RWPE2 (cell line): Measurements from ENCODE around the gene PDHA2.

Experiments used
- ATAC-seq: fragments of 200-7000 bp; cut with Tn5 transposase; 3 replicates; pipeline ENCODE4 v1.9.1; 2021; ENCODE audit warnings: low read depth
- DNase-seq: peaks from one replicate; pipeline ENCODE4 v3.0.0-alpha.2; 2020; ENCODE audit warnings: low spot score
- H3K27ac ChIP-seq: fragments of 450-650 bp; 2 replicates; pipeline ENCODE4 v1.5.1; 2017; ENCODE audit warnings: mild to moderate bottlenecking; ENCODE audit not compliant: poor library complexity, severe bottlenecking
- H3K27me3 ChIP-seq: fragments of 250-450 bp; sonication (Bioruptor Pico); 2 replicates; pipeline ENCODE4 v1.5.1; 2021; ENCODE audit warnings: mild to moderate bottlenecking, moderate library complexity; ENCODE audit not compliant: insufficient read depth, poor library complexity, severe bottlenecking
- H3K36me3 ChIP-seq: fragments of 250-450 bp; sonication (Bioruptor Pico); 2 replicates; pipeline ENCODE4 v1.5.1; 2020; ENCODE audit warnings: low read depth, mild to moderate bottlenecking, moderate library complexity
- H3K4me1 ChIP-seq: fragments of 250-450 bp; sonication (Bioruptor Pico); 2 replicates; pipeline ENCODE4 v1.5.1; 2021; ENCODE audit warnings: mild to moderate bottlenecking, moderate library complexity; ENCODE audit not compliant: insufficient read depth, poor library complexity, severe bottlenecking
- H3K4me3 ChIP-seq: fragments of 250-450 bp; sonication (Bioruptor Pico); 2 replicates; pipeline ENCODE4 v1.5.1; 2021; ENCODE audit warnings: mild to moderate bottlenecking, moderate library complexity; ENCODE audit not compliant: severe bottlenecking
- H3K9me3 ChIP-seq: fragments of 250-450 bp; sonication (Bioruptor Pico); 2 replicates; pipeline ENCODE4 v1.5.1; 2021; ENCODE audit warnings: mild to moderate bottlenecking, moderate library complexity; ENCODE audit not compliant: severe bottlenecking
- TF ChIP-seq, protein P1 (sequence below): fragments of 450-650 bp; IDR thresholded peaks from one replicate; pipeline ENCODE4 v1.5.1; 2017; ENCODE audit warnings: mild to moderate bottlenecking, moderate library complexity; ENCODE audit not compliant: poor library complexity, severe bottlenecking

PDHA2 gene

DNA sequence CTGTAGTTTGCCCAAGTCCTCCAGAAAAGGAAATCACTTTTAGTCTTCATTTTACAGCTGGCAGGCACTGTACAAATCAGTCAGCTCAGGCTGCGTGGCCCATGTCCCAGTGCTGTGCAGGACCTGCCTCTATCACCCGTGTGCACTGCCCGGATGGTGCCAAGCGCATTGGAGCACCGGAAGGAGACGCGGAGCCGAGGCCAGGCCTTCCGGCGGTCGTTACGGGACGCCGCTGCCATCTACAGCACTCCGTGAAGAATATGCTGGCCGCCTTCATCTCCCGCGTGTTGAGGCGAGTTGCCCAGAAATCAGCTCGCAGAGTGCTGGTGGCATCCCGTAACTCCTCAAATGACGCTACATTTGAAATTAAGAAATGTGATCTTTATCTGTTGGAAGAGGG is at the start of gene PDHA2:
TSS of gene PDHA2 (plus strand) at position 203 of the 400 bp plus-strand sequence. CDS start at position 261, 58 bp downstream.
- Histone ChIP-seq H3K27me3 (no peaks in the 10 kb centered on the region), H3K4me3 (no peak within 1 kb of the TSS), H3K27ac (no peak within 1 kb of the TSS), H3K4me1 (no peaks in the 10 kb centered on the region), H3K9me3 (no peaks in the 10 kb centered on the region), H3K36me3 (no peaks in the 10 kb centered on the region)
- ATAC-seq (no peak), DNase-seq (no peak)
- TF ChIP-seq, protein P1, sequence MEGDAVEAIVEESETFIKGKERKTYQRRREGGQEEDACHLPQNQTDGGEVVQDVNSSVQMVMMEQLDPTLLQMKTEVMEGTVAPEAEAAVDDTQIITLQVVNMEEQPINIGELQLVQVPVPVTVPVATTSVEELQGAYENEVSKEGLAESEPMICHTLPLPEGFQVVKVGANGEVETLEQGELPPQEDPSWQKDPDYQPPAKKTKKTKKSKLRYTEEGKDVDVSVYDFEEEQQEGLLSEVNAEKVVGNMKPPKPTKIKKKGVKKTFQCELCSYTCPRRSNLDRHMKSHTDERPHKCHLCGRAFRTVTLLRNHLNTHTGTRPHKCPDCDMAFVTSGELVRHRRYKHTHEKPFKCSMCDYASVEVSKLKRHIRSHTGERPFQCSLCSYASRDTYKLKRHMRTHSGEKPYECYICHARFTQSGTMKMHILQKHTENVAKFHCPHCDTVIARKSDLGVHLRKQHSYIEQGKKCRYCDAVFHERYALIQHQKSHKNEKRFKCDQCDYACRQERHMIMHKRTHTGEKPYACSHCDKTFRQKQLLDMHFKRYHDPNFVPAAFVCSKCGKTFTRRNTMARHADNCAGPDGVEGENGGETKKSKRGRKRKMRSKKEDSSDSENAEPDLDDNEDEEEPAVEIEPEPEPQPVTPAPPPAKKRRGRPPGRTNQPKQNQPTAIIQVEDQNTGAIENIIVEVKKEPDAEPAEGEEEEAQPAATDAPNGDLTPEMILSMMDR: no peak

DNA sequence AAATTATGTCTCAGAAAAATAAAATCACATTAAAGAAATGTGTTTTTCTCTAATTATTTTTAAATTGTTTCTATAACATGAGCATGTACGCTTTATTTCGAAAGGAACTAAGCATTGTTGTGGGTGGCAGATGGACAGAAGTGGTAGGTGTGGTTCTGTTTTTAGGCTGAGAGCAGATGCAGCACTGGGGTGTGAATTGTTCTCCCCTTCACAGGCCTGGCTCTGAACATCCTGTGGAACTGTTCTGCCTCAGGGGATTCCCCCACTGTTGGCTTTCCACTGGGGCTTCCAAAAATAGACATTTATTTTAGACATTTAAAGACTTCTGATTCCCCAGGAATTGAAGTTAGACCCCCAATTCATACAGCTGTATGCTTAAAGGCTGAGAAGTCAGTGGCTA is 41.9 kb upstream of the PDHA2 start:
- H3K27ac ChIP-seq: no peak overlapping the region
- DNase-seq: no peak
- no peak overlapping the region for H3K4me3 ChIP-seq
- TF ChIP-seq, protein P1: no peak
- H3K27me3 ChIP-seq: no peaks in the 10 kb centered on the region
- no peak for ATAC-seq
- no peaks in the 10 kb centered on the region for H3K4me1 ChIP-seq
- H3K36me3 ChIP-seq: no peaks in the 10 kb centered on the region
- no peaks in the 10 kb centered on the region for H3K9me3 ChIP-seq

DNA sequence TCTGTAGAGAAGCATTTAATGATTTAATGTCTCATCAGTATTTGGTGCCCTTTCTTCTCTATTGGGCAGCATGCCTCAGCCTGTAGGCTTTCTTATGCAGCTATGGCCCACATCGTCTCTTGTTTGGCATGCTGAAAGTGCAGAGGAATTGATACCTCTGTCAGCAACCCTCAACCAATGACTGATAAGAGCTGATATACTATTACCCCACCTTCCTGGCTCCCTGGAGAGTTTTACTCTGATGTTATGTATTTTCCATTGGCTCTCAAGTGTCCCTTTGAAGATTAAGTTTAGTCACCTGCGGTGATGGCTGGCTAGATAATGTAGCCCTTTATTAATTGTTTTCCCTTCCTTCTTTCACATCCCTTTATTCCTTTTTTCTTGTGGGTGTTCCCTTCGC is 41.2 kb upstream of the PDHA2 start:
- DNase-seq (no peak), ATAC-seq (no peak)
- no peaks in the 10 kb centered on the region for H3K9me3 ChIP-seq
- no peaks in the 10 kb centered on the region for H3K27me3 ChIP-seq
- H3K36me3 ChIP-seq: no peaks in the 10 kb centered on the region
- no peak overlapping the region for H3K27ac ChIP-seq
- no peaks in the 10 kb centered on the region for H3K4me1 ChIP-seq
- H3K4me3 ChIP-seq: no peak overlapping the region
- TF ChIP-seq, protein P1: no peak

DNA sequence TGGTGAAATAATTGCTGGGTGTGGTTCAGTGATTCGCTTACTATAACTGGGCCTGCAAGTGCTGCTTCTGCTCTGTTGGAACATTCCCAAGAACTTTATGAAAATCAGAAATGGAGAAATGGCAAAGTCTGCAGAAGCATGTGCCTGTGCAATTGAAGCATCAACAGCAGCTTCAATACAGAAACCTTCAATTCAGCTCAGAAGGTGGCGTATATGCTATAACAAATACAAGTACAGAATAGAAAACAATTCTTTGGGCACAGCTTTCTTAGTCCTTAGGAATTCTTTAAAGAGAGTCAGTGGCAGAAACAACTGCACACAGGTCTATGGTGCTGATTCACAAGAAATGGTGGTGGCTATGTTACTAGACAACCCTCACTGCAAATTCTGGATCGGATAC is 18.0 kb upstream of the PDHA2 start:
- TF ChIP-seq, protein P1: no peak
- Histone ChIP-seq H3K27ac (no peak overlapping the region), H3K27me3 (no peaks in the 10 kb centered on the region), H3K4me3 (no peak overlapping the region), H3K36me3 (no peaks in the 10 kb centered on the region), H3K9me3 (no peaks in the 10 kb centered on the region), H3K4me1 (no peaks in the 10 kb centered on the region)
- no peak for ATAC-seq
- DNase-seq: no peak

DNA sequence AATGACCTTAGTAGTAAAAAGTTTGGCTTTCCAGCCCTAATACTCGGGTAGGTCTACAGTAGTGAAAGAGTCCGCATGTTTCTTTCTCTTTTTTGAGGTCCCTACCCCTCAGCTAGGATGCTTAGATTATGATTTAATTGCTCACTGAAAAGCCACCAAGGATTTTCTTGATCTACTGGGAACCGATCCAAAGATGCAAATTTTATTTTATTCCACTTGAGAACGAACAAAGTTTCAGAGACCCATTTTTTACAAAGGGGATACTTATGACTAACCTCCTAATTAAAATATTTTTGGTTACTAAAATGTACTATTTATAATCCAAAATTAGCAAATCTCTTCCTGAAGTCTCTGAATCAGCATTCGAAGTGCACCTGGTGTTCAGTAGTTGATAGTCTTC is 14.3 kb upstream of the PDHA2 start:
- TF ChIP-seq, protein P1: no peak
- H3K36me3 ChIP-seq: no peaks in the 10 kb centered on the region
- no peaks in the 10 kb centered on the region for H3K9me3 ChIP-seq
- H3K4me1 ChIP-seq: no peaks in the 10 kb centered on the region
- H3K4me3 ChIP-seq: no peak overlapping the region
- no peak for DNase-seq
- H3K27ac ChIP-seq: no peak overlapping the region
- ATAC-seq: no peak
- no peaks in the 10 kb centered on the region for H3K27me3 ChIP-seq
